H1 (cell line): Measurements from ENCODE around the gene KCNQ1OT1. TPM values are rescaled to one million over a fixed set of nuclear protein-coding genes. Genes with fewer than 3 reads are reported as not detected.

Source experiments
- CTCF ChIA-PET: fragments of 300-600 bp; sonication (Branson Sonifier 250); formaldehyde crosslinking; loops from one replicate; lab custom pipeline; 2021; ENCODE audit not compliant: partially characterized antibody; lab: Charles Lee
- POLR2A ChIA-PET: fragments of 300-600 bp; sonication (Branson Sonifier 250); formaldehyde crosslinking; loops from one replicate; lab custom pipeline; 2021; ENCODE audit warnings: inconsistent platforms; ENCODE audit not compliant: partially characterized antibody; lab: Charles Lee
- DNase-seq, 2 experiments: peaks; one replicate each; pipeline versions ENCODE4 v3.0.0 to v3.0.0-alpha.2; 2010 to 2022; ENCODE audit warnings: low spot score in 2 of 2, low read depth in 1 of 2, mixed read lengths in 1 of 2
- FAIRE-seq: peaks from 2 replicates; lab custom pipeline; 2011; peaks lifted over from hg19 to GRCh38; lab: Jason Lieb, UNC
- H2AFZ ChIP-seq: 2 replicates; pipeline ENCODE4 v1.8.1; 2012; ENCODE audit warnings: low read length, inconsistent platforms
- H2AK5ac ChIP-seq: 2 replicates; pipeline ENCODE4 v1.6.1; 2013; ENCODE audit warnings: low read depth, low read length
- H2BK120ac ChIP-seq: replicated peaks from 2 replicates; pipeline ENCODE3; 2013; ENCODE audit warnings: low read depth, low read length, inconsistent platforms
- H2BK12ac ChIP-seq: 2 replicates; pipeline ENCODE4 v1.6.1; 2013; ENCODE audit warnings: low read depth, low read length
- H2BK15ac ChIP-seq: 2 replicates; pipeline ENCODE4 v1.6.1; 2013; ENCODE audit warnings: low read length
- H2BK20ac ChIP-seq: 2 replicates; pipeline ENCODE4 v1.6.1; 2013; ENCODE audit warnings: low read length
- H2BK5ac ChIP-seq: 2 replicates; pipeline ENCODE4 v1.6.1; 2013; ENCODE audit warnings: low read depth, low read length
- H3K14ac ChIP-seq: 2 replicates; pipeline ENCODE4 v1.6.1; 2013; ENCODE audit warnings: inconsistent platforms; ENCODE audit not compliant: insufficient read length
- H3K18ac ChIP-seq: 2 replicates; pipeline ENCODE4 v1.6.1; 2013; ENCODE audit warnings: low read length; ENCODE audit errors: extremely low read depth
- H3K23ac ChIP-seq: 2 replicates; pipeline ENCODE4 v1.6.1; 2013; ENCODE audit warnings: inconsistent platforms; ENCODE audit not compliant: insufficient read length
- H3K23me2 ChIP-seq: 2 replicates; pipeline ENCODE4 v1.6.1; 2013; ENCODE audit warnings: low read depth, low read length
- H3K27ac ChIP-seq: 2 replicates; pipeline ENCODE4 v1.6.1; 2011; ENCODE audit warnings: low read depth, low read length, inconsistent platforms
- H3K27me3 ChIP-seq, 4 experiments: replicated peaks in 1 of 4; 1 replicate in 1 of 4; 2 replicates in 3 of 4; pipeline versions ENCODE4 v1.6.1 to v1.8.1; 2011 to 2013; ENCODE audit warnings: low read length in 3 of 4, mild to moderate bottlenecking in 3 of 4, inconsistent platforms in 2 of 4, mixed read lengths in 2 of 4, moderate library complexity in 1 of 4; ENCODE audit not compliant: control insufficient read depth in 3 of 4, insufficient read depth in 3 of 4; ENCODE audit errors: extremely low read depth in 1 of 4
- H3K36me3 ChIP-seq, 4 experiments: 2 replicates each; pipeline versions ENCODE4 v1.6.1 to v1.8.1; 2011 to 2013; ENCODE audit warnings: mild to moderate bottlenecking in 4 of 4, low read length in 3 of 4, moderate library complexity in 2 of 4, control low read depth in 1 of 4, inconsistent platforms in 1 of 4; ENCODE audit not compliant: insufficient read depth in 4 of 4, control insufficient read depth in 2 of 4
- H3K4ac ChIP-seq: replicated peaks from 2 replicates; pipeline ENCODE3; 2013; ENCODE audit warnings: low read length, low read depth, mixed read lengths, inconsistent platforms; ENCODE audit not compliant: insufficient read length
- H3K4me1 ChIP-seq, 4 experiments: replicated peaks in 1 of 4; 1 replicate in 1 of 4; 2 replicates in 3 of 4; pipeline versions ENCODE4 v1.6.1 to v1.8.1; 2011 to 2013; ENCODE audit warnings: low read length in 3 of 4, inconsistent platforms in 2 of 4, mixed read lengths in 1 of 4; ENCODE audit not compliant: insufficient read depth in 4 of 4, control insufficient read depth in 3 of 4
- H3K4me2 ChIP-seq, 2 experiments: 2 replicates each; pipeline versions ENCODE4 v1.6.1 to v1.8.1; 2011 to 2013; ENCODE audit warnings: low read depth in 2 of 2, low read length in 2 of 2, control low read depth in 1 of 2, inconsistent platforms in 1 of 2, mild to moderate bottlenecking in 1 of 2; ENCODE audit not compliant: insufficient read depth in 1 of 2
- H3K4me3 ChIP-seq, 4 experiments: fragments of 200-600, 300-600 bp in 1 of 4; sonication (generic), shearing (Covaris generic), sonication (Bioruptor Twin) in 1 of 4; 2 replicates each; pipeline versions ENCODE4 v1.5.1 to v1.8.1; 2011 to 2016; ENCODE audit warnings: low read length in 4 of 4, low read depth in 3 of 4, control low read depth in 2 of 4, inconsistent platforms in 2 of 4, mild to moderate bottlenecking in 2 of 4, mixed read lengths in 1 of 4, moderate library complexity in 1 of 4; ENCODE audit not compliant: insufficient read depth in 2 of 4; ENCODE audit errors: extremely low read depth in 1 of 4
- H3K56ac ChIP-seq: replicated peaks from 2 replicates; pipeline ENCODE3; 2013; ENCODE audit warnings: low read depth, mild to moderate bottlenecking, mixed read lengths, low read length, inconsistent platforms; ENCODE audit not compliant: insufficient read length
- H3K79me1 ChIP-seq: 2 replicates; pipeline ENCODE4 v1.6.1; 2013; ENCODE audit warnings: low read depth, low read length, control low read depth
- H3K79me2 ChIP-seq, 2 experiments: 2 replicates each; pipeline versions ENCODE4 v1.6.1 to v1.8.1; 2012 to 2013; ENCODE audit warnings: low read length in 2 of 2, mild to moderate bottlenecking in 2 of 2, inconsistent platforms in 1 of 2; ENCODE audit not compliant: insufficient read depth in 2 of 2, control insufficient read depth in 1 of 2
- H3K9ac ChIP-seq, 4 experiments: replicated peaks in 1 of 4; 1 replicate in 1 of 4; 2 replicates in 3 of 4; pipeline versions ENCODE4 v1.6.1 to v1.8.1; 2011 to 2013; ENCODE audit warnings: low read depth in 3 of 4, low read length in 3 of 4, control low read depth in 2 of 4, mild to moderate bottlenecking in 2 of 4, moderate library complexity in 2 of 4, inconsistent platforms in 1 of 4; ENCODE audit errors: extremely low read depth in 1 of 4
- H3K9me3 ChIP-seq, 2 experiments: 2 replicates each; pipeline versions ENCODE4 v1.6.1 to v1.8.1; 2012 to 2013; ENCODE audit warnings: mild to moderate bottlenecking in 2 of 2, moderate library complexity in 2 of 2, control low read depth in 1 of 2, inconsistent platforms in 1 of 2, low read depth in 1 of 2, low read length in 1 of 2, mixed read lengths in 1 of 2; ENCODE audit not compliant: insufficient read depth in 2 of 2
- H4K20me1 ChIP-seq, 2 experiments: replicated peaks in 1 of 2; 2 replicates each; pipeline versions ENCODE3 to v1.8.1; 2011 to 2013; ENCODE audit warnings: inconsistent platforms in 2 of 2, low read length in 2 of 2, mild to moderate bottlenecking in 1 of 2; ENCODE audit not compliant: insufficient read depth in 2 of 2, control insufficient read depth in 1 of 2
- H4K5ac ChIP-seq: 2 replicates; pipeline ENCODE4 v1.6.1; 2013; ENCODE audit warnings: low read length, low read depth, mixed read lengths, inconsistent platforms; ENCODE audit not compliant: insufficient read length
- H4K8ac ChIP-seq: 2 replicates; pipeline ENCODE4 v1.8.0; 2013; ENCODE audit warnings: mild to moderate bottlenecking, moderate library complexity, low read length, inconsistent platforms; ENCODE audit not compliant: insufficient read depth; ENCODE audit errors: extremely low read depth
- H4K91ac ChIP-seq: replicated peaks from 2 replicates; pipeline ENCODE3; 2013; ENCODE audit warnings: low read length, mixed read lengths, inconsistent platforms; ENCODE audit not compliant: insufficient read length
- CREB1 ChIP-seq: IDR thresholded peaks from 2 replicates; pipeline ENCODE4 v1.6.1; 2012; ENCODE audit warnings: inconsistent platforms
- PHF8 ChIP-seq: fragments of 200-600 bp; sonication (generic); conservative IDR thresholded peaks from 2 replicates; pipeline ENCODE4 v1.7.1; 2012; ENCODE audit warnings: low read depth, mild to moderate bottlenecking, inconsistent platforms, low read length, moderate library complexity
- WGBS, 2 experiments: shearing (Covaris generic) in 1 of 2; methylation state at CpG; one replicate each; pipeline versions ENCODE4 v1.1.6 to v1.1.7; 2013 to 2015; ENCODE audit warnings: low lambda C conversion rate in 2 of 2, mixed read lengths in 2 of 2, inconsistent platforms in 1 of 2, low coverage in 1 of 2, missing lambda C conversion rate in 1 of 2; ENCODE audit not compliant: insufficient replicate concordance in 2 of 2, insufficient coverage in 1 of 2, insufficient read length in 1 of 2; ENCODE audit errors: extremely low coverage in 1 of 2, missing lambda C conversion rate in 1 of 2; 5-methylcytosine and 5-hydroxymethylcytosine counted together
- polyA plus RNA-seq, 7 experiments: library from polyadenylated mRNA; depleted of rRNA in 3 of 7; stranded (reverse) in 5 of 7; unstranded in 2 of 7; fragments of >200 nt in 5 of 7; fragments of 200-250 nt in 2 of 7; gene quantifications; 1 replicate in 5 of 7; 2 replicates in 1 of 7; 4 replicates in 1 of 7; pipeline versions ENCODE4 v1.2.1 to v1.2.3, GENCODE V29; 2011 to 2013; ENCODE audit warnings: missing spikeins in 2 of 7, mixed read lengths in 2 of 7
- total RNA-seq: library from RNA; stranded (reverse); fragmentation: NEBNext Ultra II Directional; extraction: Animal tissue kit (Norgen Biotek cat#: 25700); gene quantifications from 2 replicates; pipeline ENCODE4 v1.2.1, GENCODE V29; 2021

The KCNQ1OT1 gene
- total and polyA plus RNA-seq, 2 of the 8 experiments (the other 6 are each of a cell fraction or from before 2014, with no cell fraction given): 0.21 to 1.2 TPM

DNA sequence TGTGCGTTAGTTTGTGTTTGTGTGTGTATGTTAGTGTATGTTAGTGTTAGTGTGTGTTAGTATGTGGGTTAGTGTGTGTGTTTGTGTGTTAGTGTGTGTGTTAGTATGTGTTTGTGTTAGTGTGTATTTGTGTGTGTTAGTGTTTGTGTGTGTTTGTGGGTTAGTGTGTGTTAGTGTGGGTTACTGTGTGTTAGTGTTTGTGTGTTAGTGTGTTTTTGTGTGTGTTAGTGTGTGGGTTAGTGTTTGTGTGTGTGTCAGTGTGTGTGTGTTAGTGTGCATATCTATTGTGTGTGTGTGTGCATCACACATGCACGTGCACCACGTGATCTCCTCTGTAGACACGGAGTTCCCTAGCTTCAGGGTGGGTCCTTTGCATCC lies 115.4 kb downstream of the KCNQ1OT1 start:
- no peak overlapping the region for H2BK5ac ChIP-seq
- peaks cover 17 to 82% (median 52%) of the 10 kb centered on the region in 4 experiments for H3K27me3 ChIP-seq
- no peak overlapping the region for H2BK120ac ChIP-seq
- H3K9ac ChIP-seq: no peak overlapping the region
- no peak overlapping the region for H2AK5ac ChIP-seq
- H4K5ac ChIP-seq: no peak overlapping the region
- 0 out of 7 replicates have a peak, but pooled peaks cover 0 to 2% (median 0%) of the 10 kb centered on the region in 4 experiments for H3K4me1 ChIP-seq
- peaks cover 3 to 15% of the 10 kb centered on the region in 2 experiments for H4K20me1 ChIP-seq
- H3K9me3 ChIP-seq: no peaks in the 10 kb centered on the region; a peak in 1 of 4 replicates
- H3K4me3 ChIP-seq: no peak overlapping the region
- no peak overlapping the region for H3K14ac ChIP-seq
- ChIA-PET POLR2A (no interaction called here), CTCF (interaction anchor here (1.6 kb wide), 1 partner anchor 305 kb away, joined by 3 read pairs; no protein-coding TSS in a partner anchor)
- no peaks in the 10 kb centered on the region for H3K79me1 ChIP-seq
- no peak overlapping the region for H3K4me2 ChIP-seq
- H2AFZ ChIP-seq: no peak overlapping the region
- H3K27ac ChIP-seq: no peak overlapping the region
- no peak for DNase-seq
- H3K36me3 ChIP-seq: no peaks in the 10 kb centered on the region
- H4K8ac ChIP-seq: no peak overlapping the region
- FAIRE-seq: no peak
- H3K79me2 ChIP-seq: no peaks in the 10 kb centered on the region
- H2BK20ac ChIP-seq: no peak overlapping the region
- no peak overlapping the region for H2BK12ac ChIP-seq
- H4K91ac ChIP-seq: no peak overlapping the region
- H3K18ac ChIP-seq: no peak overlapping the region
- no peak overlapping the region for H3K56ac ChIP-seq
- TF ChIP-seq PHF8 (no peak), CREB1 (no peak)
- 70 to 100% methylated on average over 1 to 4 of the region's 4 CpGs for WGBS, 2 experiments
- peak overlapping the region; percentile 32; the same call in 1 of the 2 replicates for H2BK15ac ChIP-seq
- no peak overlapping the region for H3K23ac ChIP-seq
- peaks cover 6% of the 10 kb centered on the region for H3K23me2 ChIP-seq
- H3K4ac ChIP-seq: no peak overlapping the region
